ENCODE results near the gene SLC1A3.

SLC1A3 gene

GRCh38 chr5:36681711-36682110 lies 75.3 kb downstream of the SLC1A3 start:
- DNase-seq (ENCODE audit: extremely low read depth, insufficient read length), result no peak
- no peaks in the 10 kb centered on the region for H3K27me3 ChIP-seq (replicated peaks; ENCODE audit: control insufficient read depth, insufficient read depth, low read length)
- no peaks in the 10 kb centered on the region for H3K36me3 ChIP-seq (ENCODE audit: control insufficient read depth, insufficient read depth, low read length)
- H3K4me3 ChIP-seq (replicated peaks; ENCODE audit: low read depth, low read length), result no peak overlapping the region
- no peak for TF ChIP-seq CTCF (IDR thresholded peaks at IDR 0.05; ENCODE audit: insufficient read depth, low read length, poor library complexity, severe bottlenecking)

- no peak for TF ChIP-seq CTCF (IDR thresholded peaks at IDR 0.05; ENCODE audit: insufficient read depth, low read length, poor library complexity, severe bottlenecking)
- Histone ChIP-seq H3K27me3 (replicated peaks; ENCODE audit: control insufficient read depth, insufficient read depth, low read length) (no peaks in the 10 kb centered on the region), H3K4me3 (replicated peaks; ENCODE audit: low read depth, low read length) (no peak overlapping the region), H3K36me3 (ENCODE audit: control insufficient read depth, insufficient read depth, low read length) (no peaks in the 10 kb centered on the region)
- DNase-seq (ENCODE audit: extremely low read depth, insufficient read length), result no peak
Observed at GRCh38 chr5:36682499-36682898, 76.1 kb downstream of the SLC1A3 start.

GRCh38 chr5:36683821-36684434 lies 77.5 kb downstream of the SLC1A3 start:
- Histone ChIP-seq H3K27me3 (replicated peaks; ENCODE audit: control insufficient read depth, insufficient read depth, low read length) (no peaks in the 10 kb centered on the region), H3K36me3 (ENCODE audit: control insufficient read depth, insufficient read depth, low read length) (no peaks in the 10 kb centered on the region), H3K4me3 (replicated peaks; ENCODE audit: low read depth, low read length) (no peak overlapping the region)
- no peak for DNase-seq (ENCODE audit: extremely low read depth, insufficient read length)
- no peak for TF ChIP-seq CTCF (IDR thresholded peaks at IDR 0.05; ENCODE audit: insufficient read depth, low read length, poor library complexity, severe bottlenecking)

- Histone ChIP-seq H3K27me3 (replicated peaks; ENCODE audit: control insufficient read depth, insufficient read depth, low read length) (no peaks in the 10 kb centered on the region), H3K36me3 (ENCODE audit: control insufficient read depth, insufficient read depth, low read length) (no peaks in the 10 kb centered on the region), H3K4me3 (replicated peaks; ENCODE audit: low read depth, low read length) (no peak overlapping the region)
- DNase-seq (ENCODE audit: extremely low read depth, insufficient read length), result peak; percentile 54
- no peak for TF ChIP-seq CTCF (IDR thresholded peaks at IDR 0.05; ENCODE audit: insufficient read depth, low read length, poor library complexity, severe bottlenecking)
Observed at GRCh38 chr5:36685631-36686288, 79.4 kb downstream of the SLC1A3 start.

- no peak for DNase-seq (ENCODE audit: extremely low read depth, insufficient read length)
- no peaks in the 10 kb centered on the region for H3K36me3 ChIP-seq (ENCODE audit: control insufficient read depth, insufficient read depth, low read length)
Observed at GRCh38 chr5:36686881-36687280, 80.5 kb downstream of the SLC1A3 start.

More at GRCh38 chr5:36686881-36687280, 80.5 kb downstream of the SLC1A3 start:
- no peak for TF ChIP-seq CTCF (IDR thresholded peaks at IDR 0.05; ENCODE audit: insufficient read depth, low read length, poor library complexity, severe bottlenecking)
- Histone ChIP-seq H3K4me3 (replicated peaks; ENCODE audit: low read depth, low read length) (no peak overlapping the region), H3K27me3 (replicated peaks; ENCODE audit: control insufficient read depth, insufficient read depth, low read length) (no peaks in the 10 kb centered on the region)

All from GM06990 (cell line).